Kidney (tissue), 14 donors: ENCODE results near the gene LRBA. TPM values are rescaled to one million over a fixed set of nuclear protein-coding genes. Genes with fewer than 3 reads are reported as not detected.

Experiments
- DNase-seq, 5 donors: peaks; one replicate each; pipeline ENCODE4 v3.0.0-alpha.2; 2013 to 2020
- FAIRE-seq: peaks from 2 replicates; lab custom pipeline; 2012; peaks lifted over from hg19 to GRCh38; lab: Jason Lieb, UNC
- H3K27ac ChIP-seq, 2 donors: one replicate each; pipeline ENCODE4 v1.7.0; 2013; ENCODE audit warnings: low read depth in 2 of 2, low read length in 2 of 2, inconsistent platforms in 1 of 2
- H3K27me3 ChIP-seq: one replicate; pipeline ENCODE4 v1.7.1; 2013; ENCODE audit warnings: low read length, inconsistent platforms; ENCODE audit not compliant: control insufficient read depth, insufficient read depth
- H3K36me3 ChIP-seq, 3 donors: one replicate each; pipeline versions ENCODE4 v1.7.0 to v1.7.1; 2013; ENCODE audit warnings: low read length in 3 of 3, control low read depth in 1 of 3, inconsistent platforms in 1 of 3; ENCODE audit not compliant: insufficient read depth in 3 of 3, control insufficient read depth in 2 of 3
- H3K4me1 ChIP-seq, 3 donors: one replicate each; pipeline versions ENCODE4 v1.7.0 to v1.7.1; 2013; ENCODE audit warnings: low read length in 3 of 3, inconsistent platforms in 1 of 3, low read depth in 1 of 3; ENCODE audit not compliant: control insufficient read depth in 2 of 3, insufficient read depth in 2 of 3
- H3K4me3 ChIP-seq, 3 donors: one replicate each; pipeline versions ENCODE4 v1.7.0 to v1.8.1; 2013; ENCODE audit warnings: low read length in 3 of 3, control low read depth in 1 of 3, inconsistent platforms in 1 of 3
- H3K9ac ChIP-seq, 3 donors: one replicate each; pipeline versions ENCODE4 v1.7.0 to v1.7.1; 2013; ENCODE audit warnings: low read length in 3 of 3, control low read depth in 1 of 3, inconsistent platforms in 1 of 3
- H3K9me3 ChIP-seq, 3 donors: one replicate each; pipeline versions ENCODE4 v1.7.0 to v1.7.1; 2013; ENCODE audit warnings: low read length in 3 of 3, control low read depth in 1 of 3, inconsistent platforms in 1 of 3; ENCODE audit not compliant: control insufficient read depth in 2 of 3, insufficient read depth in 1 of 3
- CTCF ChIP-seq: IDR thresholded peaks from 3 replicates; pipeline ENCODE4 v1.5.1; 2012; ENCODE audit warnings: mild to moderate bottlenecking, moderate library complexity, borderline replicate concordance; ENCODE audit not compliant: insufficient read depth; ENCODE audit errors: extremely low read depth
- intact Hi-C: fragments of 100-400 bp; cut with DNase I; formaldehyde crosslinking; loops from one replicate; pipeline ENCODE4 v1.11.1; 2022
- polyA plus RNA-seq: library from polyadenylated mRNA; stranded (reverse); fragments of 350-450 nt; fragmentation: Illumina TruSeq; extraction: RNeasy Lipid Tissue Mini Kit (QIAGEN cat#74804); gene quantifications from one replicate; pipeline ENCODE4 v1.2.3, GENCODE V29; 2014; ENCODE audit warnings: low read depth, low replicate concordance; ENCODE audit not compliant: insufficient read depth
- total RNA-seq: library from RNA; stranded (reverse); fragmentation: NEBNext Ultra II Directional; extraction: Animal tissue kit (Norgen Biotek cat#: 25700); gene quantifications from one replicate; pipeline ENCODE4 v1.2.1, GENCODE V29; 2021
- donor health status: control.
- donor health status: control.
- donor health status: control.
- donor health status: control.
- donor health status: control.
- donor health status: DM: yes; HTN: yes; CAD: no.
- donor health status: Normal renal cell carcinoma (clear cell type).

LRBA gene
- total and polyA plus RNA-seq, 2 donors from 2014 or later: 20.3 to 76.7 TPM

GRCh38 chr4:150250293-150250997, 764.6 kb downstream of the LRBA start:
- no peaks in the 10 kb centered on the region for H3K4me1 ChIP-seq
- no peak overlapping the region for H3K4me3 ChIP-seq
- DNase-seq (peak in 1 of 5 donors; percentile 46), FAIRE-seq (no peak)
- intact Hi-C loops: no loop called here
- no peak overlapping the region for H3K9ac ChIP-seq
- no peak overlapping the region for H3K27ac ChIP-seq
- TF ChIP-seq CTCF: no peak
- H3K27me3 ChIP-seq: no peaks in the 10 kb centered on the region
- H3K9me3 ChIP-seq: no peaks in the 10 kb centered on the region
- H3K36me3 ChIP-seq: no peaks in the 10 kb centered on the region

DNA sequence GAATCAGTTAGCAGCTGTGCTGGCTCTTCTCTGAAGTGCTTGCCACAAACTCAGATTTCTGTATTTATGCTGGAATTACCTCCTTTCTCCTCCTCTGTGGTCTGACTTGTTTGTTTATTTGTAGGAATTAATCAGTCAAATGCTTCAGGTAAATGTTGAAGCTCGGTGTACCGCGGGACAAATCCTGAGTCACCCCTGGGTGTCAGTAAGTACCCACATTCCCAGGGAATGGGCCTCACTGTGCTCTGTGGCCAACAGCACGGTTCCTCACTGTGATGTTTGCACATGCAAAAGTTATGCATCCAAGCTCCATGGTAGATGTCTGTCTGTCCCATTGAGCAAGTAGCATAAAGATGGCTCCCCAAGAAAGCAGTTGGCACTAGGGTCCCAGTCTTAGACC, 766.9 kb downstream of the LRBA start:
- Histone ChIP-seq H3K9ac (no peak overlapping the region), H3K27ac (no peak overlapping the region), H3K36me3 (no peaks in the 10 kb centered on the region), H3K4me3 (no peak overlapping the region), H3K27me3 (no peaks in the 10 kb centered on the region), H3K9me3 (no peaks in the 10 kb centered on the region), H3K4me1 (no peaks in the 10 kb centered on the region)
- FAIRE-seq (no peak), DNase-seq (no peak)
- no peak for TF ChIP-seq CTCF
- intact Hi-C loops: no loop called here

DNA sequence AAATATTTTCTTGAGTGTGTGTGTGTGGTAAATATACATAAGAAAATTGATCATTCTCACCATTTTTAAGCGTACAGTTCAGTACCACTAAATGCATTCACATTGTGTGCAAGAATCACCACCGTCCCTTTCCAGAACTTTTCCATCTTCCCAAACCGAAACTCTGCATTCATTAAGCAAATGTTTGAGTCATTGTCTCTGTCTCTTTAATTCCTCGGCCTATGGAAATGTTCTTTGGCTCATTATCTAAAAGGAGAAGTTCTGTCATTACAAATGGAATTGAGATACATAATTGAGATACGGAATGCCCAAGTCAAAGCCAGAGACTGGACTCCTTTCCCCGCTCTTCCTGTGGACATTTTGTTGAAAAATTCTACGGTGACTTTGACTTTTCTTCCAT, 767.9 kb downstream of the LRBA start:
- Histone ChIP-seq H3K4me3 (no peak overlapping the region), H3K36me3 (no peaks in the 10 kb centered on the region), H3K27ac (no peak overlapping the region), H3K9ac (no peak overlapping the region), H3K27me3 (no peaks in the 10 kb centered on the region), H3K4me1 (no peaks in the 10 kb centered on the region), H3K9me3 (no peaks in the 10 kb centered on the region)
- intact Hi-C loops: no loop called here
- DNase-seq (no peak), FAIRE-seq (no peak)
- TF ChIP-seq CTCF: no peak
